IMR-90 (cell line): ENCODE data around the gene WDR45B.

Experiments used
- MAZ ChIP-seq: IDR thresholded peaks from 2 replicates; pipeline ENCODE4 v1.6.1; 2012; ENCODE audit warnings: low read depth, mild to moderate bottlenecking, low read length, improper control_type of control experiment, moderate library complexity, borderline replicate concordance
- MXI1 ChIP-seq: IDR thresholded peaks from 2 replicates; pipeline ENCODE4 v1.6.1; 2012; ENCODE audit warnings: low read depth, mild to moderate bottlenecking, low read length, moderate library complexity, borderline replicate concordance
- POLR2A ChIP-seq: IDR thresholded peaks from 2 replicates; pipeline ENCODE4 v1.6.1; 2012; ENCODE audit warnings: mild to moderate bottlenecking, low read depth, low read length
- RCOR1 ChIP-seq: IDR thresholded peaks from 2 replicates; pipeline ENCODE4 v1.6.1; 2012; ENCODE audit warnings: mild to moderate bottlenecking, low read length, improper control_type of control experiment; ENCODE audit not compliant: insufficient replicate concordance
- RFX5 ChIP-seq: IDR thresholded peaks from 2 replicates; pipeline ENCODE4 v1.8.0; 2012; ENCODE audit warnings: low read depth, mild to moderate bottlenecking, low read length, moderate library complexity
- SMC3 ChIP-seq: fragments of 150-350 bp; IDR thresholded peaks from 2 replicates; pipeline ENCODE4 v1.6.1; 2016; ENCODE audit warnings: low read depth, mild to moderate bottlenecking, antibody characterized with exemption, low read length, moderate library complexity
- TF ChIP-seq, protein P1 (sequence below): conservative IDR thresholded peaks from 2 replicates; pipeline ENCODE4 v1.5.1; 2012; ENCODE audit warnings: mild to moderate bottlenecking, low read depth, low read length, improper control_type of control experiment
- TF ChIP-seq, protein P2 (sequence below): fragments of 150-350 bp; IDR thresholded peaks from 2 replicates; pipeline ENCODE4 v1.6.1; 2016; ENCODE audit warnings: low read depth, mild to moderate bottlenecking, low read length, moderate library complexity, borderline replicate concordance
- TF ChIP-seq, protein P3 (sequence below): fragments of 150-350 bp; IDR thresholded peaks from 2 replicates; pipeline ENCODE4 v1.6.1; 2017; ENCODE audit warnings: mild to moderate bottlenecking, antibody characterized with exemption, low read length, low read depth

DNA sequence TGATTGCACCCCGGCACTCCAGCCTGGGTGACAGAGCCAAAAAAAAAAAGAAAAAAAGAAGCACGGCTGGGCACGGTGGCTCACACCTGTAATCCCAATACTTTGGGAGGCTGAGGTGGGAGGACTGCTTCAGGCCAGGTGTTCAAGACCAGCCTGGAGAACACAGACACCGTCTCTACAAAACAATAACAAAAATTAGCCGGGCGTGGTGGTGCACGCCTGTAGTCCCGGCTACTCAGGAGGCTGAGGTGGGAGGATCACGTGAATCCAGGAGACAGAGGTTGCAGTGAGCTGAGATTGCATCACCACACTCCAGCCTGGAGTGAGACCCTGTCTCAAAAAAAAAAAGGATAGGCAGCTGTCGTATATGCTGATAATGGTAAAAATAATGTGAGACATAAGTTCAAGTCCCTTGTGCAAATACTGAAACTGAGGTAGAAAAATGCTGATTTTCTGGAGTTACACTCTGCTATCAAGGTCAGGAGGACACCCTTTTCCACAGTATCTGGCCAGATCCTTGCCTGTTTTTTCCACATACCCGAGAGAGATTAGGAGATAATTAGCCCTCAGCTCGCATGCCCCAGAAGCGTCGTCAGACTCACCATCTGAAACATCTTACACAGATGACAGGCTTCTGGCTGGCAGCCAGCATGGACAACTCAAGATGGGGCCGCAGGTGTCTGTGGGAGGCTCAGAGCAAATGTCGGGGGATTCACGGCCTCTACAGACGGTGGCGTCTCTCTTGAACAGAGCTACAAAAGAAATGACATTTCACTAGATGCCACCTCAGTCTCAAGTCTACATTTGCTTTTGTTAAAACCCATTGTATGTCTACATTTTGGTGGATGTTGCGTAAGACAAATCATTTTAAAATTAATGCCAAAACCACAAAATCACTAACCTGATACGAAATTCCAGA is 36.8 kb downstream of the WDR45B start:
- no peak for TF ChIP-seq POLR2A
- no peak for TF ChIP-seq SMC3
- no peak for TF ChIP-seq RFX5
- TF ChIP-seq, protein P1, sequence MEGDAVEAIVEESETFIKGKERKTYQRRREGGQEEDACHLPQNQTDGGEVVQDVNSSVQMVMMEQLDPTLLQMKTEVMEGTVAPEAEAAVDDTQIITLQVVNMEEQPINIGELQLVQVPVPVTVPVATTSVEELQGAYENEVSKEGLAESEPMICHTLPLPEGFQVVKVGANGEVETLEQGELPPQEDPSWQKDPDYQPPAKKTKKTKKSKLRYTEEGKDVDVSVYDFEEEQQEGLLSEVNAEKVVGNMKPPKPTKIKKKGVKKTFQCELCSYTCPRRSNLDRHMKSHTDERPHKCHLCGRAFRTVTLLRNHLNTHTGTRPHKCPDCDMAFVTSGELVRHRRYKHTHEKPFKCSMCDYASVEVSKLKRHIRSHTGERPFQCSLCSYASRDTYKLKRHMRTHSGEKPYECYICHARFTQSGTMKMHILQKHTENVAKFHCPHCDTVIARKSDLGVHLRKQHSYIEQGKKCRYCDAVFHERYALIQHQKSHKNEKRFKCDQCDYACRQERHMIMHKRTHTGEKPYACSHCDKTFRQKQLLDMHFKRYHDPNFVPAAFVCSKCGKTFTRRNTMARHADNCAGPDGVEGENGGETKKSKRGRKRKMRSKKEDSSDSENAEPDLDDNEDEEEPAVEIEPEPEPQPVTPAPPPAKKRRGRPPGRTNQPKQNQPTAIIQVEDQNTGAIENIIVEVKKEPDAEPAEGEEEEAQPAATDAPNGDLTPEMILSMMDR = no peak
- TF ChIP-seq, protein P2, sequence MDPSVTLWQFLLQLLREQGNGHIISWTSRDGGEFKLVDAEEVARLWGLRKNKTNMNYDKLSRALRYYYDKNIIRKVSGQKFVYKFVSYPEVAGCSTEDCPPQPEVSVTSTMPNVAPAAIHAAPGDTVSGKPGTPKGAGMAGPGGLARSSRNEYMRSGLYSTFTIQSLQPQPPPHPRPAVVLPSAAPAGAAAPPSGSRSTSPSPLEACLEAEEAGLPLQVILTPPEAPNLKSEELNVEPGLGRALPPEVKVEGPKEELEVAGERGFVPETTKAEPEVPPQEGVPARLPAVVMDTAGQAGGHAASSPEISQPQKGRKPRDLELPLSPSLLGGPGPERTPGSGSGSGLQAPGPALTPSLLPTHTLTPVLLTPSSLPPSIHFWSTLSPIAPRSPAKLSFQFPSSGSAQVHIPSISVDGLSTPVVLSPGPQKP = no peak
- no peak for TF ChIP-seq MXI1
- TF ChIP-seq RCOR1 = no peak
- TF ChIP-seq, protein P3, sequence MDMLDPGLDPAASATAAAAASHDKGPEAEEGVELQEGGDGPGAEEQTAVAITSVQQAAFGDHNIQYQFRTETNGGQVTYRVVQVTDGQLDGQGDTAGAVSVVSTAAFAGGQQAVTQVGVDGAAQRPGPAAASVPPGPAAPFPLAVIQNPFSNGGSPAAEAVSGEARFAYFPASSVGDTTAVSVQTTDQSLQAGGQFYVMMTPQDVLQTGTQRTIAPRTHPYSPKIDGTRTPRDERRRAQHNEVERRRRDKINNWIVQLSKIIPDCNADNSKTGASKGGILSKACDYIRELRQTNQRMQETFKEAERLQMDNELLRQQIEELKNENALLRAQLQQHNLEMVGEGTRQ = no peak
- no peak for TF ChIP-seq MAZ
